Neural cell (in vitro differentiated cells): ENCODE data around the gene CFC1. TPM values are rescaled to one million over a fixed set of nuclear protein-coding genes. Genes with fewer than 3 reads are reported as not detected.
"Not testable (repeated sequence)": the region's sequence is repeated elsewhere in the genome, so short reads cannot be mapped to it uniquely, and the experiment has no call there.

Experiments
- H2AFZ ChIP-seq: fragments of 200-600, 300-800 bp; sonication (generic), shearing (Covaris generic); 2 replicates; pipeline ENCODE4 v1.6.0; 2014; ENCODE audit warnings: low read depth, mild to moderate bottlenecking, antibody characterized with exemption, low read length, moderate library complexity
- H3F3A ChIP-seq: fragments of 200-600 bp; shearing (Covaris generic); 2 replicates; pipeline ENCODE4 v1.6.1; 2016; ENCODE audit warnings: mild to moderate bottlenecking, moderate library complexity, mixed read lengths, antibody characterized with exemption, low read length; ENCODE audit not compliant: insufficient read depth, poor library complexity, severe bottlenecking
- H3K27ac ChIP-seq: fragments of 200-600, 300-800 bp; sonication (generic), shearing (Covaris generic); 2 replicates; pipeline ENCODE4 v1.5.1; 2014; ENCODE audit warnings: mild to moderate bottlenecking, low read length, moderate library complexity
- H3K27me3 ChIP-seq: fragments of 300-800, 200-600 bp; sonication (generic), shearing (Covaris generic); 2 replicates; pipeline ENCODE4 v1.6.0; 2014; ENCODE audit warnings: mild to moderate bottlenecking, low read depth, low read length, moderate library complexity; ENCODE audit not compliant: insufficient read depth
- H3K36me3 ChIP-seq: fragments of 300-800, 200-600 bp; sonication (generic), shearing (Covaris generic); 2 replicates; pipeline ENCODE4 v1.5.1; 2014; ENCODE audit warnings: mild to moderate bottlenecking, antibody characterized with exemption, low read length, moderate library complexity; ENCODE audit not compliant: insufficient read depth
- H3K4me2 ChIP-seq: fragments of 300-800, 200-600 bp; sonication (generic), shearing (Covaris generic); 2 replicates; pipeline ENCODE4 v1.6.0; 2014; ENCODE audit warnings: mild to moderate bottlenecking, low read length
- H3K4me3 ChIP-seq: fragments of 300-800, 200-600 bp; sonication (generic), shearing (Covaris generic); 2 replicates; pipeline ENCODE4 v1.5.1; 2014; ENCODE audit warnings: mild to moderate bottlenecking, low read length, moderate library complexity
- H3K79me2 ChIP-seq: fragments of 200-600 bp; shearing (Covaris generic); replicated peaks from 2 replicates; pipeline ENCODE4 v1.6.0; 2014; ENCODE audit warnings: mild to moderate bottlenecking, low read length, moderate library complexity; ENCODE audit not compliant: insufficient read depth
- H3K9ac ChIP-seq: fragments of 300-800, 200-600 bp; sonication (generic), shearing (Covaris generic); 2 replicates; pipeline ENCODE4 v1.6.1; 2016; ENCODE audit warnings: mild to moderate bottlenecking, low read length, mixed read lengths
- H3K9me2 ChIP-seq: fragments of 200-600 bp; shearing (Covaris generic); 2 replicates; pipeline ENCODE4 v1.6.1; 2016; ENCODE audit warnings: mild to moderate bottlenecking, low read length, mixed read lengths; ENCODE audit not compliant: insufficient read depth
- H3K9me3 ChIP-seq: fragments of 200-600, 300-800 bp; sonication (generic), shearing (Covaris generic); 2 replicates; pipeline ENCODE4 v1.6.1; 2016; ENCODE audit warnings: mild to moderate bottlenecking, mixed run types, low read length, moderate library complexity, mixed read lengths
- H4K20me1 ChIP-seq: fragments of 200-600 bp; shearing (Covaris generic); 2 replicates; pipeline ENCODE4 v1.6.1; 2016; ENCODE audit warnings: mild to moderate bottlenecking, mixed run types; ENCODE audit not compliant: insufficient read depth
- polyA plus RNA-seq: library from polyadenylated mRNA; depleted of rRNA; stranded (reverse); fragments of >200 nt; gene quantifications from 2 replicates; pipeline ENCODE4 v1.2.3, GENCODE V29; 2014

Gene CFC1
- polyA plus RNA-seq, 1 donor from 2014 or later = 22.4 TPM

DNA sequence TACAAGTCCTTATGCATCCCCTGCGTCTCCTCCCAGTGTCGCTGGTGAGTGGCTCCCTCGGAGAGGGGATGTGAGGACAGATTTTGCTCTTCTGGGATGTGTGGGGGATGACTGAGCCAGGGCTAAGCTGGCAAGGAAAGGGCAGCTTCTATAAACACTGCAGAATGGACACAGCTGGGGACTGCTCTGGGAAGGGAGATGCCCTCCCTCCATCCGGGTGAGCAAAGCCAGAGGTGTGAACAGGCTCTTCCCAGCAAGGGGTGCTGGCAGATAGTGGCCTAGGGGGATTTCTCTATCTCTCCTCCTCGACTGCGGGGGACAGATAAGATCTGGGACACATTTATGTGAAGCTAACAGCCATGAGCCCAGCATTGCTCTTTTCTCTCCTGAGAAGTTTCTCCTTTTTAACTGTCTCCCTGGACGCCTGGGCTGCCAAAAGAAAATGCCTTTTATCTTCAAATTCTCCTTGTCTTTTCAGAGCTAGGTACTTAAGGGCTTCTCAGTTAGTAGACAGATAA, 8.5 kb downstream of the CFC1 start:
- H2AFZ ChIP-seq, H3K9me3 ChIP-seq, H3K9ac ChIP-seq, H3K27ac ChIP-seq, H3K4me2 ChIP-seq, H3K36me3 ChIP-seq, H3K27me3 ChIP-seq, H3K9me2 ChIP-seq, H3K4me3 ChIP-seq, H3K79me2 ChIP-seq, H3F3A ChIP-seq, H4K20me1 ChIP-seq: not testable (repeated sequence)

DNA sequence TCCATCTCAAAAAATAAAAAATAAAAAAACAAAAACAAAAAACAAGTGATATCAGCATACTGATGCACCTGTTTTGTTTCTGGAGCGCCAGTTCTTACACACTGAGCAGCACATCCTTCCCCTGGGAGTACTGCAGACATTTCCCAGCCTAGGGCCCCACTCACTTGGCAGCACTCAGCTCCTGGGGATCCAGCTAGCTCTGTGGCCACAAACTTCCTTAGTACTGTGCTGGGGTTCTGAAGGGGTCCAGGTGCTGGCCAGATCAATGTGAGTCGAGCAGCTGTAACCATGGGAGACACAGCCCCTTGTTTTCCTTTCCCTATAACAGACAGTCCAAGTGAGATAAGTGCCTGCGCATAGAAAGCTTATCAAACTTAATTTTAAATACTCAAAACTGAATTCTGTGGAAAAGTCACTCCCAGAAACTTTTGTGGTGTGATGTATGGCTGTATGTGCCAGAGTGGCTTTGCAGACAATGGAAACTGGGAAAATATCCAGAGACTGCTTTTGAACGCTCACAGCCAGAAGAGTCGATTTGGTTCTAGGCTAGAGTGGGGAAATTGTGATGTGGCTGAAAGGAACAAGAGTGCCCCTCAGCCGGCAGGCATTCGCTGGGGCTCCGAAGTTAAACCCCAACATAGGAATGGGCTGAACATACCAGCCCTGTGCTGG, 9.1 kb downstream of the CFC1 start:
- not testable (repeated sequence) for H3K9ac ChIP-seq, H3K27me3 ChIP-seq

DNA sequence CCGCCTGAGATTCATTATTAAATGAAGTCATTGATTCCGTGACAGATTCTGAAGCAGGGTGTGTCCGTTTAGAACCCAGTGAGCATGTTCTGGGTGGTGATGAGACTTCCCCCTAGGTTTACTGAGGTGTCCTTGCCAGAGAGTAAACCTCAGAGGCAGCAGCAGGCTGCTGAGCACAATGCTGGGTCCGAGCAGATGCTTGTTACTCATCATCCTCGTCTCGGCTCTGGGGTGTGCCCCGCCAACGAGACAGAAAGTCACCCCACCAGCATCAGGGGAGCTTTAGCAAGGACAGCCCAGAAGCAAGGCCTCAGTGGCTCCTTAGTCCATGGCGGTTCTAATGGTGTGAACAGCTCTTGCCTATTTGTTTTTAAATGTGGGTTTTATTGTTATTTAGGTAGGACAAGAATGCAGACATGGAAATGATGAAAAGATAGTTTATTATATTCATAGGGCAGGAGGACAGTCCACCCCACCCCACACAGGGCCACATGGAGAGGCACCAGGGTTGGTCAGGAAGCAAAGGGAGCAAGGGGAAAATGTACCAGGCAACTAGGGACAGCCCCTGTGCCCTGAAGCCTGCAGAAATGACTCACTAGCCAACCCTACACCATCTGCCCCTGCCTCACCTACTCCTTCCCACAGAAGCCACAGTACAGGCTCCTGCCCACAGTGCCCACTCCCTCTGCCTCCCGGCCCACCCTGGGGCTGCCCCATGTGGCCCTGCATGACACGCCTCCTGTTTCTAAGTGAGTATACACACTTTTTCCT, 10.5 kb downstream of the CFC1 start:
- not testable (repeated sequence) for H3K9ac ChIP-seq, H3K27me3 ChIP-seq, H3K79me2 ChIP-seq, H4K20me1 ChIP-seq, H3F3A ChIP-seq, H2AFZ ChIP-seq, H3K9me3 ChIP-seq, H3K4me3 ChIP-seq, H3K4me2 ChIP-seq, H3K27ac ChIP-seq, H3K36me3 ChIP-seq, H3K9me2 ChIP-seq

More for the DNA sequence above, 9.1 kb downstream of the CFC1 start:
- not testable (repeated sequence) for H4K20me1 ChIP-seq, H3K9me3 ChIP-seq, H3K79me2 ChIP-seq, H2AFZ ChIP-seq, H3K36me3 ChIP-seq, H3K4me2 ChIP-seq, H3F3A ChIP-seq, H3K4me3 ChIP-seq, H3K27ac ChIP-seq, H3K9me2 ChIP-seq

DNA sequence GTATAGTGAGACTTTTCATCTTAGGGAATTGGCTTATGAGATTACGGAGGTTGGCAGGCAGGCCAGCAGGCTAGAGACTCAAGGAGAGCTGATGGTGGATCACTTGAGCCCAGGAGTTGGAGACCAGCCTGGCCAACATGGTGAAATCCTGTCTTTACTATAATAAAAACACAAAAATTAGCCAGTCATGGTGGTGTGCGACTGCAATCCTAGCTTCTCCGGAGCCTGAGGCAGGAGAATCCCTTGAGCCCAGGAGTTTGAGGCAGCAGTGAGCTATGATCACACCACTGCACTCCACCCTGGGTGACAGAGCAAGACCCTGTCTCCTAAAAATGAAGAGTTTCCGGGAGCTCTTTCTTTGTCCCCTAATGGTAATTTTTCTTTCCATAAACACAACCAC, 14.6 kb downstream of the CFC1 start:
- H3K9me2 ChIP-seq, H3K4me2 ChIP-seq, H3K9me3 ChIP-seq, H3K36me3 ChIP-seq, H4K20me1 ChIP-seq, H3K79me2 ChIP-seq, H3K4me3 ChIP-seq, H3K27ac ChIP-seq, H3K27me3 ChIP-seq, H2AFZ ChIP-seq, H3K9ac ChIP-seq, H3F3A ChIP-seq: not testable (repeated sequence)

DNA sequence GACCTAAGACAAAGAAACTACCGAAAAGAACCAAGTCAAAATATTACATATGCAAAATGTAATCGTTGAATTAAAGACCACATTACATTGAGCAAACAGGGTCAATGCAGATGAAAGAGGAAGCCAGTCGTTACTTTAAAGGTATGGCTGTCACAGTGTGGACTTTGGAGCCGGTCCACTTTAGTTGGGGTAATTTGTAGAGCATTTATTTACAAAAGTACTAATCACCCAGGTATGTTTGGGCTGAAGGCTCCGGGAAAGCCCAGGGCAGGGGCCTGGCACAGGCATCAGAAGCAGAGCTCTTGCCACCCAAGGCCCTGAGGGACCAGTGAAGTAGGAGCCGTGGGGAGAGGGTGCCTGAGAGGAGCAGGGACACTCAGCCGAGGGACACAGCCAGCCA, 15.8 kb downstream of the CFC1 start:
- not testable (repeated sequence) for H3K27me3 ChIP-seq, H3K9me3 ChIP-seq, H3F3A ChIP-seq, H3K27ac ChIP-seq, H3K36me3 ChIP-seq, H3K79me2 ChIP-seq, H3K9ac ChIP-seq, H4K20me1 ChIP-seq, H2AFZ ChIP-seq, H3K4me3 ChIP-seq, H3K4me2 ChIP-seq, H3K9me2 ChIP-seq

DNA sequence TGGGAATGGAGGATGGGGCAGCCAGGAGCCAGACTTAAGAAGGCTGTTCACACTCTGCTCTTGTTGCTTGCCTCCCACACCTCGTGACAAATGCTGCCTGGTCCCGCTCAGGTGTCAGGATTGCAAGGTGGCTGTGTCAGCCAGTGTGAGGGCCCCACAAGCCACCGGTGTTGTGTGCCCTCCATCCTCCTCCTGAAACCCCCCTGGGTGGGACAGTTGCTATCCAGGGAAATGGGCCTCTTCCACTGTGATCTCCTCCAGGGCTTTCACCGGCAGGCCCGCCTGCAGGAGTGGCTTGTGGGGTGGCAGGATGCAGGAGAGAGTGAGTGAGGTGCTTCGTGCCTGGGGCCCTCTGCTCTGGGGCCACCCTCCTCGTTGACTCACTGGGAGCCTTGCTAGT, 16.4 kb downstream of the CFC1 start:
- H3K27ac ChIP-seq, H3F3A ChIP-seq, H4K20me1 ChIP-seq, H2AFZ ChIP-seq, H3K27me3 ChIP-seq, H3K9ac ChIP-seq, H3K9me3 ChIP-seq, H3K36me3 ChIP-seq, H3K4me2 ChIP-seq, H3K4me3 ChIP-seq, H3K9me2 ChIP-seq, H3K79me2 ChIP-seq: not testable (repeated sequence)

DNA sequence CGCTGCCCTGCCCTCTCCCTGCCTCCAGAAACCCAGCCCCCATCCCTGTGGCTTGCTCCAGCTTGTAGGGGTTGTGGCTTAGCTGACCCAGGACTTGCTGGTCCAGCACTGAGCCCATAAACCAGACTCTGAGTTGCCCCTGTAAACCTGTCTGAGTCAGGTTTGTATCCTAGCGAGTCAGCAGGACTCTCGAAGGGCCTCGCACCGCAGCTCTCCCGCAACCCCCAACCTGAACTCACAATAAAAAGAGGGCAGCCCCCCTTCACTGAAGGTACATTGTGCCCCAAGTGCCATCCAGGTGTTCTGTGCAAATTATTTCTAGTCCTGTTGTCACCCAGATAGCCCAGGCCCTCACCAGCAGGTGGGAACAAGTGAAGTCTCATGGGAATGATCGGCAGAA, 17.9 kb downstream of the CFC1 start:
- H3K27me3 ChIP-seq, H3K9ac ChIP-seq, H3K79me2 ChIP-seq, H3K9me3 ChIP-seq, H4K20me1 ChIP-seq, H3F3A ChIP-seq, H3K36me3 ChIP-seq, H3K27ac ChIP-seq, H3K9me2 ChIP-seq, H3K4me3 ChIP-seq, H2AFZ ChIP-seq, H3K4me2 ChIP-seq: not testable (repeated sequence)

DNA sequence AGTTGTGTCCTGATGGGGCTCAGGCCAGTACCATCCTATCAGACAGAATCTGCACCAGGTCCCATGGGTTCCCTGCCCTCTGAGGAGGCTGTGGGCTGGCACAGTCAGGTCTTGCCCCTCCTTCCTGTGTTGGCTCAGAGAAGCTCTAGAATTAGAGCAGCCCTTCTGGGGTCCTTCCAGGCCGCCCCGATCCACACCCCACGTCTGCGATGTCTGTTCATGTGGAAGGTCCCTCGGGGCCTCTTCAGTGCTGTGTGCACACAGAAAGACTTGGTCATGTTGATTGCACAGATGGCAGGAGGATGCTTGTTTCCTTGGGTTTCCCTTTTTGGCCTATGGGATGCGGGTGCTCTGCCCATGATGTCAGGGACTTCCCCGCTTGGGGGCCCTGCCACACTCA, 20.3 kb downstream of the CFC1 start:
- H3K79me2 ChIP-seq = not testable (repeated sequence)

More for the DNA sequence above, 20.3 kb downstream of the CFC1 start:
- H4K20me1 ChIP-seq, H3K27me3 ChIP-seq, H3K27ac ChIP-seq, H3K36me3 ChIP-seq, H3K9me2 ChIP-seq, H2AFZ ChIP-seq, H3F3A ChIP-seq, H3K4me2 ChIP-seq, H3K4me3 ChIP-seq, H3K9ac ChIP-seq, H3K9me3 ChIP-seq: not testable (repeated sequence)
